GM23338 (cell line): ENCODE measurements around the gene UFM1. TPM values are rescaled to one million over a fixed set of nuclear protein-coding genes. Genes with fewer than 3 reads are reported as not detected.
A peak's percentile ranks its signal among the peaks of the same experiment; 100 is the strongest.

Source experiments
- ATAC-seq: fragments of 200-7000 bp; cut with Tn5 transposase; 3 replicates; pipeline ENCODE4 v1.9.1; 2020
- DNase-seq: peaks from one replicate; pipeline ENCODE4 v3.0.0-alpha.2; 2015; ENCODE audit warnings: low spot score
- H2AFZ ChIP-seq: fragments of 200-600 bp; sonication (generic); 2 replicates; pipeline ENCODE4 v1.8.0; 2016; ENCODE audit warnings: antibody characterized with exemption, mild to moderate bottlenecking, moderate library complexity
- H3F3A ChIP-seq: fragments of 200-600 bp; sonication (generic); replicated peaks from 2 replicates; pipeline ENCODE4 v1.8.0; 2017; ENCODE audit warnings: antibody characterized with exemption, mixed run types, low read depth
- H3K27ac ChIP-seq: fragments of 200-600 bp; sonication (generic); 2 replicates; pipeline ENCODE4 v1.6.1; 2016; ENCODE audit warnings: low read depth
- H3K27me3 ChIP-seq: fragments of 200-600 bp; sonication (generic); 2 replicates; pipeline ENCODE4 v1.8.0; 2016; ENCODE audit warnings: mild to moderate bottlenecking, mixed run types, moderate library complexity; ENCODE audit not compliant: insufficient read depth
- H3K36me3 ChIP-seq: fragments of 200-600 bp; sonication (generic); 2 replicates; pipeline ENCODE4 v1.8.0; 2016; ENCODE audit warnings: mild to moderate bottlenecking; ENCODE audit not compliant: insufficient read depth
- H3K4me1 ChIP-seq: fragments of 200-600 bp; sonication (generic); 2 replicates; pipeline ENCODE4 v1.8.0; 2016; ENCODE audit warnings: mild to moderate bottlenecking, moderate library complexity; ENCODE audit not compliant: insufficient read depth
- H3K4me2 ChIP-seq: fragments of 200-600 bp; sonication (generic); 2 replicates; pipeline ENCODE4 v1.7.1; 2017; ENCODE audit warnings: mixed run types
- H3K4me3 ChIP-seq: fragments of 200-600 bp; sonication (generic); 2 replicates; pipeline ENCODE4 v1.6.1; 2016; ENCODE audit warnings: mixed run types
- H3K79me2 ChIP-seq: fragments of 200-600 bp; sonication (generic); replicated peaks from 2 replicates; pipeline ENCODE4 v1.8.0; 2017; ENCODE audit warnings: mild to moderate bottlenecking; ENCODE audit not compliant: insufficient read depth
- H3K9me2 ChIP-seq: fragments of 200-600 bp; sonication (generic); 2 replicates; pipeline ENCODE4 v1.8.0; 2017; ENCODE audit not compliant: insufficient read depth
- H4K20me1 ChIP-seq: fragments of 200-600 bp; sonication (generic); replicated peaks from 2 replicates; pipeline ENCODE4 v1.8.0; 2017; ENCODE audit warnings: mild to moderate bottlenecking; ENCODE audit not compliant: insufficient read depth
- H3K27ac Mint-ChIP-seq: 2 replicates; pipeline ENCODE4 v1.8.0; 2020; ENCODE audit warnings: inconsistent platforms, mild to moderate bottlenecking, moderate library complexity, mixed read lengths
- H3K27me3 Mint-ChIP-seq: 3 replicates; pipeline ENCODE4 v1.8.0; 2022; ENCODE audit warnings: low read depth, mild to moderate bottlenecking, moderate library complexity, mixed read lengths, inconsistent platforms; ENCODE audit not compliant: insufficient read depth, poor library complexity
- H3K36me3 Mint-ChIP-seq: 3 replicates; pipeline ENCODE4 v1.8.0; 2021; ENCODE audit warnings: low read depth, mild to moderate bottlenecking, inconsistent platforms, moderate library complexity, mixed read lengths
- H3K4me1 Mint-ChIP-seq: 3 replicates; pipeline ENCODE4 v1.8.0; 2020; ENCODE audit warnings: mild to moderate bottlenecking, inconsistent platforms, mixed read lengths
- H3K4me3 Mint-ChIP-seq: 3 replicates; pipeline ENCODE4 v1.8.0; 2021; ENCODE audit warnings: moderate library complexity, mild to moderate bottlenecking, inconsistent platforms, mixed read lengths
- H3K9me3 Mint-ChIP-seq: 3 replicates; pipeline ENCODE4 v1.8.0; 2020; ENCODE audit warnings: moderate library complexity, mild to moderate bottlenecking, inconsistent platforms, mixed read lengths
- CREB1 ChIP-seq: fragments of 250-450 bp; sonication (Bioruptor Pico); IDR thresholded peaks from 2 replicates; pipeline ENCODE4 v1.5.0; 2020; ENCODE audit warnings: low read depth, mild to moderate bottlenecking, moderate library complexity
- EZH2 ChIP-seq: fragments of 200-600 bp; sonication (generic); IDR thresholded peaks from one replicate; pipeline ENCODE4 v1.8.0; 2017; ENCODE audit warnings: antibody characterized with exemption, mild to moderate bottlenecking, low read depth; ENCODE audit not compliant: unreplicated experiment
- JUNB ChIP-seq: IDR thresholded peaks from one replicate; pipeline ENCODE4 v1.6.1; 2016; ENCODE audit warnings: antibody characterized with exemption; ENCODE audit not compliant: unreplicated experiment
- ZNF114 ChIP-seq: fragments of 250-450 bp; sonication (Bioruptor Pico); IDR thresholded peaks from 2 replicates; pipeline ENCODE4 v1.5.0; 2020; ENCODE audit warnings: mild to moderate bottlenecking, moderate library complexity
- ZNF331 ChIP-seq: fragments of 250-450 bp; sonication (Bioruptor Pico); IDR thresholded peaks from 2 replicates; pipeline ENCODE4 v1.5.0; 2020; ENCODE audit warnings: low read depth, mild to moderate bottlenecking, moderate library complexity
- ZNF462 ChIP-seq: fragments of 250-450 bp; sonication (Bioruptor Pico); IDR thresholded peaks from 2 replicates; pipeline ENCODE4 v1.5.0; 2020; ENCODE audit warnings: mild to moderate bottlenecking, moderate library complexity
- polyA plus RNA-seq: library from polyadenylated mRNA; unstranded; fragments of >200 nt; fragmentation: Nextera tagmentation; extraction: Ambion mirVana; gene quantifications from 2 replicates; pipeline ENCODE4 v1.2.1, GENCODE V29; 2016
- total RNA-seq: library from RNA; depleted of rRNA; stranded (reverse); fragments of >200 nt; shearing (Covaris generic); gene quantifications from 2 replicates; pipeline ENCODE4 v1.2.3, GENCODE V29; 2014

Gene UFM1
- total and polyA plus RNA-seq, 2 experiments from 2014 or later = 57.0 to 77.1 TPM

DNA sequence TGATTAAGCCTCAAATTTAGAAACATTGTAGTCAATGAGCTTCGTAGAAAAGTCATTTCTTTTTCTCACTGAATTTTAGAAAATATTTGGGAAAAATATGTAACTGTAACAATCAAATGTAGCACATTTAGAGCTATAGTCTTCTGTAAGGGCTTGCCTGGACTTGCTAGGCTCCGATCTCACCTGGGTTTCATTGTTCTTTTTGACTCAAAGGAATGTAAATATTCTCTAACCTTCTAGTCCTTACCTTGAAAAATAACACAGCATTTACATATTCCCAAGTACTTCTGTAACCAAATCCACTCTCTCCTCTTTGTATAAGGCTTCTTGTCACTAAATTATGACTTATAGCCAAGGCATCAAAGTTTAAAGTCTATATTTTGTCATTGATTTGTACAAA, 2.9 kb upstream of the UFM1 start (continued):
- TF ChIP-seq ZNF462 = no peak

DNA sequence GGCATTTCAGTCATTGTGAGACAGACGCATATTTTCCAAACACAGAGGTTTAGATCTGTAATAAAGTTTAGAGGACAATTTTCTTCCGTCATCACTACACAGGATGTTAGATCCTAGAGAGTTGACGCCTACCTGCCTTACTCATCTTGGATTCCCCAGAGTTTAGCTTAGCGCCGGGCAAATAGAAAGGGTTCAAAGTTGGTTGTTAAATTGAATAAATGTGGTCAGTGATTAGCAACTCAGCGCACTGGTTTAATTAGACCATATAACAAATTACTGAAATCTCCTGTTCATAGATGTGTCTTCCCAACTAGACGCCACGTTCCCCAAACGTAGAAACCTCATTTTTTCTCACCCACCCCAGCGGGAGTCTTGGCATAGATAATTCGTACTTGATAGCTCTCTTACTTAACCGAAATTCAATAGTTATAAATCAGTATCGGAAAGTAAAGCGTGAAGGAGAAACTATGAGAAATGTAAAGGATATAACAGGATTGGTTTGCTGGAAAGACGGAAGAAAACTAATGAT, 726 bp upstream of the UFM1 start:
- Histone ChIP-seq H3K79me2 (peaks cover 29% of the 10 kb centered on the region), H3K4me2 (peak overlapping the region; percentile 76), H3K36me3 (no peaks in the 10 kb centered on the region), H3K9me2 (no peaks in the 10 kb centered on the region), H4K20me1 (0 out of 2 replicates have a peak, but pooled peaks cover 2% of the 10 kb centered on the region), H3K4me3 (peak overlapping the region; percentile 73), H3F3A (no peaks in the 10 kb centered on the region), H3K27me3 (no peaks in the 10 kb centered on the region), H3K27ac (0 out of 2 replicates have a peak overlapping the region, but pooled peaks have one; percentile 33), H3K4me1 (peaks cover 37% of the 10 kb centered on the region), H2AFZ (peak overlapping the region; percentile 30; the same call in 1 of the 2 replicates)
- DNase-seq (no peak), ATAC-seq (peak; percentile 13)
- Mint-ChIP-seq H3K27ac (peak overlapping the region; percentile 97), H3K36me3 (peaks cover 7% of the 10 kb centered on the region; the same call in 2 of the 3 replicates), H3K27me3 (no peaks in the 10 kb centered on the region), H3K9me3 (no peaks in the 10 kb centered on the region), H3K4me3 (peak overlapping the region; percentile 98), H3K4me1 (peaks cover 42% of the 10 kb centered on the region)
- TF ChIP-seq CREB1 (CRISPR knock-in tag) (no peak), ZNF331 (CRISPR knock-in tag) (no peak), JUNB (no peak), ZNF114 (CRISPR knock-in tag) (no peak), ZNF462 (no peak), EZH2 (no peak)
